DND-41 (cell line): Measurements from ENCODE around the gene MIXL1.

ENCODE experiments used
- ATAC-seq: fragments of 200-7000 bp; cut with Tn5 transposase; 3 replicates; pipeline ENCODE4 v1.9.1; 2021; ENCODE audit warnings: low read depth; ENCODE audit not compliant: insufficient read depth
- DNase-seq: peaks from one replicate; pipeline ENCODE4 v3.0.0-alpha.2; 2020
- H2AFZ ChIP-seq: 2 replicates; pipeline ENCODE4 v1.6.0; 2012; ENCODE audit warnings: low read depth, low read length
- H3K27ac ChIP-seq: 2 replicates; pipeline ENCODE4 v1.5.1; 2012; ENCODE audit warnings: low read length, inconsistent platforms
- H3K27me3 ChIP-seq: fragments of 200-600 bp; sonication (generic); 2 replicates; pipeline ENCODE4 v1.6.0; 2012; ENCODE audit warnings: low read length, mild to moderate bottlenecking, inconsistent platforms; ENCODE audit not compliant: insufficient read depth, poor library complexity
- H3K36me3 ChIP-seq: 2 replicates; pipeline ENCODE4 v1.5.1; 2012; ENCODE audit warnings: low read length, inconsistent platforms; ENCODE audit not compliant: insufficient read depth
- H3K4me1 ChIP-seq: 2 replicates; pipeline ENCODE4 v1.5.1; 2012; ENCODE audit warnings: mild to moderate bottlenecking, low read length; ENCODE audit not compliant: insufficient read depth
- H3K4me2 ChIP-seq: 2 replicates; pipeline ENCODE4 v1.6.0; 2012; ENCODE audit warnings: mild to moderate bottlenecking, moderate library complexity, low read length, inconsistent platforms; ENCODE audit not compliant: insufficient read depth
- H3K4me3 ChIP-seq, 2 experiments: fragments of 200-600 bp in 1 of 2; shearing (Covaris generic) in 1 of 2; 2 replicates each; pipeline ENCODE4 v1.5.1; 2012 to 2016; ENCODE audit warnings: inconsistent platforms in 2 of 2, low read length in 2 of 2, mild to moderate bottlenecking in 2 of 2, low read depth in 1 of 2, moderate library complexity in 1 of 2
- H3K79me2 ChIP-seq: 2 replicates; pipeline ENCODE4 v1.6.0; 2012; ENCODE audit warnings: low read length, inconsistent platforms; ENCODE audit not compliant: insufficient read depth
- H3K9ac ChIP-seq: 2 replicates; pipeline ENCODE4 v1.6.0; 2012; ENCODE audit warnings: low read depth, mild to moderate bottlenecking, inconsistent platforms, low read length, moderate library complexity
- H3K9me3 ChIP-seq: 2 replicates; pipeline ENCODE4 v1.5.1; 2012; ENCODE audit warnings: low read length, moderate library complexity, mild to moderate bottlenecking, inconsistent platforms; ENCODE audit not compliant: insufficient read depth, severe bottlenecking
- H4K20me1 ChIP-seq: 2 replicates; pipeline ENCODE4 v1.6.0; 2012; ENCODE audit warnings: low read length; ENCODE audit not compliant: insufficient read depth
- CTCF ChIP-seq: IDR thresholded peaks from 2 replicates; pipeline ENCODE4 v1.5.1; 2012; ENCODE audit warnings: borderline replicate concordance, low read length, moderate library complexity, mild to moderate bottlenecking; ENCODE audit not compliant: poor library complexity, severe bottlenecking; ENCODE audit errors: extremely low read depth
- EZH2 ChIP-seq: IDR thresholded peaks from 3 replicates; pipeline ENCODE4 v1.6.1; 2012; ENCODE audit warnings: borderline replicate concordance, low read depth, mild to moderate bottlenecking, moderate library complexity, low read length, inconsistent platforms; ENCODE audit not compliant: severe bottlenecking

MIXL1 gene

GRCh38 chr1:226185141-226186036 is 38.1 kb upstream of the MIXL1 start:
- no peaks in the 10 kb centered on the region for H3K27me3 ChIP-seq
- TF ChIP-seq EZH2 (no peak), CTCF (no peak)
- H3K9me3 ChIP-seq = no peaks in the 10 kb centered on the region
- DNase-seq (no peak), ATAC-seq (no peak)
- H3K9ac ChIP-seq = peak overlapping the region; percentile 92
- H3K79me2 ChIP-seq = peaks cover 68% of the 10 kb centered on the region
- peak overlapping the region; percentile 82 for H3K4me2 ChIP-seq
- peaks cover 3% of the 10 kb centered on the region; the same call in 1 of the 2 replicates for H4K20me1 ChIP-seq
- peaks cover 9% of the 10 kb centered on the region for H3K36me3 ChIP-seq
- H2AFZ ChIP-seq = no peak overlapping the region
- H3K4me3 ChIP-seq = peak overlapping the region; percentile 57 to 99
- peaks cover 43% of the 10 kb centered on the region for H3K4me1 ChIP-seq
- peak overlapping the region; percentile 86 for H3K27ac ChIP-seq

- Histone ChIP-seq H3K27me3 (no peaks in the 10 kb centered on the region), H4K20me1 (peaks cover 3% of the 10 kb centered on the region; the same call in 1 of the 2 replicates), H2AFZ (peak within 1 kb of the TSS; percentile 91), H3K4me2 (peak within 1 kb of the TSS; percentile 82), H3K36me3 (peaks cover 1% of the 10 kb centered on the region), H3K9me3 (no peaks in the 10 kb centered on the region), H3K4me3 (peak within 1 kb of the TSS; percentile 57 to 99), H3K9ac (peak within 1 kb of the TSS; percentile 92), H3K79me2 (peaks cover 59% of the 10 kb centered on the region), H3K27ac (peak within 1 kb of the TSS; percentile 86), H3K4me1 (peaks cover 41% of the 10 kb centered on the region)
- ATAC-seq (peak; percentile 98), DNase-seq (peak; percentile 90)
- no peak for TF ChIP-seq EZH2
- no peak for TF ChIP-seq CTCF
Measured at GRCh38 chr1:226186124-226187018, 37.1 kb upstream of the MIXL1 start, which contains the start of gene ACBD3. TSS of gene ACBD3 (minus strand) at chr1:226186741. CDS start at chr1:226186675, 66 bp downstream.

- peaks cover 53% of the 10 kb centered on the region for H3K79me2 ChIP-seq
- H2AFZ ChIP-seq = peak overlapping the region; percentile 91
- H3K4me3 ChIP-seq = peak overlapping the region; percentile 57 to 99
- no peaks in the 10 kb centered on the region for H4K20me1 ChIP-seq
- H3K36me3 ChIP-seq = no peaks in the 10 kb centered on the region; the same call in none of the 2 replicates
- H3K4me2 ChIP-seq = peak overlapping the region; percentile 82
- H3K9me3 ChIP-seq = no peaks in the 10 kb centered on the region
- H3K27me3 ChIP-seq = no peaks in the 10 kb centered on the region
- no peak for ATAC-seq
- TF ChIP-seq EZH2 (no peak), CTCF (no peak)
- peaks cover 38% of the 10 kb centered on the region for H3K4me1 ChIP-seq
- peak overlapping the region; percentile 86 for H3K27ac ChIP-seq
- DNase-seq = no peak
- H3K9ac ChIP-seq = peak overlapping the region; percentile 92
Measured at GRCh38 chr1:226187019-226187322, 36.5 kb upstream of the MIXL1 start.
